Measurements from ENCODE around the gene CSRNP2.
"Not testable (repeated sequence)": the region's sequence is repeated elsewhere in the genome, so short reads cannot be mapped to it uniquely, and the experiment has no call there.

The CSRNP2 gene

DNA sequence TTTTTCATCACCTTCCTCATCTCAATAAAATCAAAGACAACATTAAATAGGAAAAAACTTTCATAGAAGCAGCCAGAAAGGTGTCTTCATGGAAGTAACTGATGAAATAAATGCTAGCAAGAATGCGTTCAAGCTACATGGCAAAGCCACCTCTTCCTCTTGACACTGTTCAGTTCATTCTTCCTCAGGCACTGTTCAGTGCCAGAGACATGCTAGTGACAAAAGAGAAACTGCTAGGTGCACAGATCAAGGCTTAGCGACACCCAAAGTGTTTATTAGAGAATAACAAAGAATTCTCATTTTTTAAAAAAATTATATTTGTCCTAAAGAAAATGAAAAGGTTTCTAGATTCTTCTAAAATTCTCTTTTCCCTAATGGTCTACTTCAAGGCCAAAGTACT lies 64.4 kb downstream of the CSRNP2 start:
- Histone ChIP-seq H3K4me3 (IDR thresholded peaks at IDR 0.05; ENCODE audit: insufficient read depth, low read depth, low read length) (no peak overlapping the region), H2AFZ (ENCODE audit: low read depth) (no peak overlapping the region), H3K9ac (no peak overlapping the region), H3K4me1 (ENCODE audit: low read depth, poor library complexity, severe bottlenecking) (peaks cover 26% of the 10 kb centered on the region), H3K27me3 (ENCODE audit: insufficient read depth, low read depth) (no peaks in the 10 kb centered on the region), H3K79me2 (ENCODE audit: insufficient read depth, low read depth) (peaks cover 69% of the 10 kb centered on the region), H3K4me2 (no peak overlapping the region), H4K20me1 (ENCODE audit: insufficient read depth) (no peaks in the 10 kb centered on the region), H3K36me3 (ENCODE audit: insufficient read depth) (no peaks in the 10 kb centered on the region), H3K27ac (no peak overlapping the region)
- TF ChIP-seq, protein P1, sequence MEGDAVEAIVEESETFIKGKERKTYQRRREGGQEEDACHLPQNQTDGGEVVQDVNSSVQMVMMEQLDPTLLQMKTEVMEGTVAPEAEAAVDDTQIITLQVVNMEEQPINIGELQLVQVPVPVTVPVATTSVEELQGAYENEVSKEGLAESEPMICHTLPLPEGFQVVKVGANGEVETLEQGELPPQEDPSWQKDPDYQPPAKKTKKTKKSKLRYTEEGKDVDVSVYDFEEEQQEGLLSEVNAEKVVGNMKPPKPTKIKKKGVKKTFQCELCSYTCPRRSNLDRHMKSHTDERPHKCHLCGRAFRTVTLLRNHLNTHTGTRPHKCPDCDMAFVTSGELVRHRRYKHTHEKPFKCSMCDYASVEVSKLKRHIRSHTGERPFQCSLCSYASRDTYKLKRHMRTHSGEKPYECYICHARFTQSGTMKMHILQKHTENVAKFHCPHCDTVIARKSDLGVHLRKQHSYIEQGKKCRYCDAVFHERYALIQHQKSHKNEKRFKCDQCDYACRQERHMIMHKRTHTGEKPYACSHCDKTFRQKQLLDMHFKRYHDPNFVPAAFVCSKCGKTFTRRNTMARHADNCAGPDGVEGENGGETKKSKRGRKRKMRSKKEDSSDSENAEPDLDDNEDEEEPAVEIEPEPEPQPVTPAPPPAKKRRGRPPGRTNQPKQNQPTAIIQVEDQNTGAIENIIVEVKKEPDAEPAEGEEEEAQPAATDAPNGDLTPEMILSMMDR (conservative IDR thresholded peaks at IDR 0.05; ENCODE audit: low read depth, low read length), result no peak

DNA sequence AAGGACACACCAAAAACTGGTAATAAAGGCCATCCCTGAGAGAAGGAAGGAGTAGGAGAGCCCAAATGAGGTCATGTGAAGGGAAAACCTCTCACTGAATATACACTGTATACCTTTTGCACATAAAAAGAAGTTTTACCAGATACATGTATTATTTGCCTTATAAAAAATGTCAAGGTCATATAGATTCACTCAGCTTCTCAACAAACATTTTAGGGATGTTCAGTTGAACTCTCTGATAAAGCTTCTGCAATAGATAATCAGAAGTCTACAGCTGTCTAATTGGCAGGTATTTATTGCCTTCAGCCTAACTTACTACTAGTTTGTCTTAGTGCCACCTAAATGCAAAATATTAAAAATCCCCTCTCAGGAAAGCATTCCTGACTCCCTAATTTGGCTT lies 65.9 kb downstream of the CSRNP2 start:
- H3K79me2 ChIP-seq (ENCODE audit: insufficient read depth, low read depth), result peaks cover 54% of the 10 kb centered on the region; the same call in 1 of the 2 replicates
- no peaks in the 10 kb centered on the region for H4K20me1 ChIP-seq (ENCODE audit: insufficient read depth)
- H3K27me3 ChIP-seq (ENCODE audit: insufficient read depth, low read depth), result no peaks in the 10 kb centered on the region
- no peak overlapping the region for H3K27ac ChIP-seq
- no peak overlapping the region for H3K9ac ChIP-seq
- TF ChIP-seq, protein P1 (conservative IDR thresholded peaks at IDR 0.05; ENCODE audit: low read depth, low read length), result no peak
- no peak overlapping the region for H3K4me3 ChIP-seq (IDR thresholded peaks at IDR 0.05; ENCODE audit: insufficient read depth, low read depth, low read length)
- no peak overlapping the region for H3K4me2 ChIP-seq
- peaks cover 11% of the 10 kb centered on the region for H3K4me1 ChIP-seq (ENCODE audit: low read depth, poor library complexity, severe bottlenecking)
- H2AFZ ChIP-seq (ENCODE audit: low read depth), result no peak overlapping the region
- no peaks in the 10 kb centered on the region for H3K36me3 ChIP-seq (ENCODE audit: insufficient read depth)

DNA sequence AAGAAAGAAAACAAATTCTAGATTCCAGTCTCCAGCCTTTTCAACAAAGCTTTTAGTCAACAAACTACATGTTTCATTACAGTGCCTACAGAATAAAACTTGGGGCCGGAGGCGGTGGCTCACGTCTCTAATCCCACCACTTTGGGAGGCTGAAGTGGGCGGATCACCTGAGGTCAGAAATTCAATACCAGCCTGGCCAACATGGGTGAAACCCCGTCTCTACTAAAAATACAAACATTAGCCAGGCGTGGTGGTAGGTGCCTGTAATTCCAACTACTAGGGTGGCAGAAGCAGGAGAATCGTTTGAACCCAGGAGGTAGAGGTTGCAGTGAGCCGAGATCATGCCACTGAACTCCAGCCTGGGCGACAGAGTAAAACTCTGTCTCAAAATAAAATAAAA lies 68.9 kb downstream of the CSRNP2 start:
- H3K36me3 ChIP-seq (ENCODE audit: insufficient read depth); H4K20me1 ChIP-seq (ENCODE audit: insufficient read depth); H3K4me2 ChIP-seq; H3K4me3 ChIP-seq (IDR thresholded peaks at IDR 0.05; ENCODE audit: insufficient read depth, low read depth, low read length); H3K27me3 ChIP-seq (ENCODE audit: insufficient read depth, low read depth); H3K4me1 ChIP-seq (ENCODE audit: low read depth, poor library complexity, severe bottlenecking); H3K27ac ChIP-seq; H3K9ac ChIP-seq; H2AFZ ChIP-seq (ENCODE audit: low read depth): not testable (repeated sequence)
- peaks cover 24% of the 10 kb centered on the region; the same call in 1 of the 2 replicates for H3K79me2 ChIP-seq (ENCODE audit: insufficient read depth, low read depth)

DNA sequence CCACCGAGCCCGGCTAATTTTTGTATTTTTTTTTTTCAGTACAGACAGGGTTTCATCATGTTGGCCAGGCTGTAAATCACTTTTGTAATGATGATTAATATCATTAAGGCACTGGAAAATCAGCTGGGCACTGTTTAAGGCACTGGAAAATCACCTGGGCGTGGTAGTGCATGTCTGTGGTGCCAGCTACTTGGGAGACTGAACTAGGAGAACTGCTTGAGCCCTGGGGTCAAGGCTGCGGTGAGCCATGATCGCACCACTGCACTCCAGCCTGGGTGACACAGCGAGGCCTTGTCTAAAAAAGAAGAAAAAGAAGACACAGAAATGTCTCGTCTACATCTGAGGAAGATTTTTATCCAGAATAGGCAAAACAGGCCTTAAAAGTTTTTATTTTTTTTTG lies 70.0 kb downstream of the CSRNP2 start:
- no peak overlapping the region for H2AFZ ChIP-seq (ENCODE audit: low read depth)
- H3K79me2 ChIP-seq (ENCODE audit: insufficient read depth, low read depth), result peaks cover 17% of the 10 kb centered on the region; the same call in 1 of the 2 replicates
- no peaks in the 10 kb centered on the region for H3K27me3 ChIP-seq (ENCODE audit: insufficient read depth, low read depth)
- no peak overlapping the region for H3K9ac ChIP-seq
- TF ChIP-seq, protein P1 (conservative IDR thresholded peaks at IDR 0.05; ENCODE audit: low read depth, low read length), result no peak
- H3K4me1 ChIP-seq (ENCODE audit: low read depth, poor library complexity, severe bottlenecking), result no peaks in the 10 kb centered on the region
- H4K20me1 ChIP-seq (ENCODE audit: insufficient read depth), result no peaks in the 10 kb centered on the region
- H3K4me3 ChIP-seq (IDR thresholded peaks at IDR 0.05; ENCODE audit: insufficient read depth, low read depth, low read length), result no peak overlapping the region
- no peak overlapping the region for H3K4me2 ChIP-seq
- no peak overlapping the region for H3K27ac ChIP-seq
- no peaks in the 10 kb centered on the region for H3K36me3 ChIP-seq (ENCODE audit: insufficient read depth)

DNA sequence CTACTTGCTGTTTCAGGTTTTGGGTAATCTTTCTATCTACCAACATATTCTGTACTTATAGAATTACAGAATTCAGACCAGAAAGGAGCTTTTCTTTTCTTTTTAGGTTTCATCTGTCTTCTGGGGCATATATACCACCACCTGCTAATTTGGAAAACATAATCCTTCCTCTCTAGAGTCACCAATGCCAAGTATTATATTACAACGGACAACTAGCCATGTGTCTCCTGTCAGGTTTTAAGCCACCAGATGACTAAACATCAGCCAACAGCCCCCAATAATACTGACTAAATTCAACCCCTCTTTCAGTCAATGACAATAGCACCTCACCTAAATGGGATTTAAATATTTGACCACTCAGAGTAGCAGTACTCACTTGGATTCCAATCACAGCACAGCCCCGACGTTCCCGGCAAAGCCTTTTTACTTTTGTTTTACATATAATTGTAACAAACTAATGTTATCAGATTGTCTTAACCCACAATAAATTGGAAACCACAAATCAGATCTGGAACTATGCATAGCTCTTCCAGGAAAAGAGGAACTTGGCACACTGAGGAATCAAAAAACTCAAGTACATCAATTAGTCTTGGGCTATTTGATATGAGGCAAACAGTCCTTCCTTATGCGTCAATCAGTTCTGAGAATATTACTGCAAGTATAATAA lies 70.7 kb downstream of the CSRNP2 start:
- TF ChIP-seq, protein P1 (conservative IDR thresholded peaks at IDR 0.05; ENCODE audit: low read depth, low read length), result no peak
- no peaks in the 10 kb centered on the region for H4K20me1 ChIP-seq (ENCODE audit: insufficient read depth)
- no peak overlapping the region for H2AFZ ChIP-seq (ENCODE audit: low read depth)
- peaks cover 17% of the 10 kb centered on the region; the same call in 1 of the 2 replicates for H3K79me2 ChIP-seq (ENCODE audit: insufficient read depth, low read depth)
- no peak overlapping the region for H3K9ac ChIP-seq
- H3K27me3 ChIP-seq (ENCODE audit: insufficient read depth, low read depth), result no peaks in the 10 kb centered on the region
- H3K4me3 ChIP-seq (IDR thresholded peaks at IDR 0.05; ENCODE audit: insufficient read depth, low read depth, low read length), result no peak overlapping the region
- no peaks in the 10 kb centered on the region for H3K4me1 ChIP-seq (ENCODE audit: low read depth, poor library complexity, severe bottlenecking)
- no peak overlapping the region for H3K27ac ChIP-seq
- no peak overlapping the region for H3K4me2 ChIP-seq
- no peaks in the 10 kb centered on the region for H3K36me3 ChIP-seq (ENCODE audit: insufficient read depth)

All from KMS-11 (cell line).